ENCODE results near the gene TBCEL.

Gene TBCEL

GRCh38 chr11:121067026-121067425 is 43.1 kb downstream of the TBCEL start:
- no peak for DNase-seq

GRCh38 chr11:121067453-121067852 is 43.6 kb downstream of the TBCEL start:
- DNase-seq: no peak

DNA sequence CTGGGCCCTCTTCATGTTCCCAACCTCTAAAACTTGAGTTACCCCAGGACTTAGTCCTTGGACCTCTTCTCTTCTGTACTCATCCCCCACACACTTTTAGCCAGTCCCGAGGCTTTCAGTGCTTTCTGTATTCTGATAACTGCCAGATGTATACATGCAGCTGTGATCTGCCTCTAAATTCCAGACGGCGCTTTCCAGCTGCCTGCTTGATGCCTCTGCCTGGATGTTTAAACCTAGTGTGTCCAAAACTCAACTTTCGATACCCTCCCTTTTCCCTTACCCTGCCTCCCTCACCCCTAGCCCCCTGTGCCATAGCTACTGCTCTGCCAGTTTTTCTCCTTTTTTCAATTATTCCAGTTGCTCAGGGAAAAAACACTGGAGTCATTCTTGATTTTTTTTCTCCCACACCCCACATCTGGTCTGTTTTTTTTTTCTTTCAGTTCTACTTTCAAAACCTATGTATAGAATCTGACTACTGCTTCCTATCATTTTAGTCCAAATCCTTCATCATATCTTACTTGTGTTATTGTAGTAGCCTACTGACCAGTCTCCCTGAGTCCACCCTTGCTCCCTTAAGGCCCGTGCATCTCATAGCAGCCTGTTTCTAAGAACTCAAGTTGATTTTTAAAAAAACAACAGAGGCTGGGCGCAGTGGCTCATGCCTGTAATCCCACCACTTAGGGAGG is 44.2 kb downstream of the TBCEL start:
- no peak for DNase-seq

- DNase-seq: no peak
These were observed 44.9 kb downstream of the TBCEL start for GRCh38 chr11:121068787-121069186.

GRCh38 chr11:121070951-121071845 is 47.3 kb downstream of the TBCEL start:
- no peak for DNase-seq

GRCh38 chr11:121071846-121072450 is 48.0 kb downstream of the TBCEL start:
- DNase-seq: no peak

DNA sequence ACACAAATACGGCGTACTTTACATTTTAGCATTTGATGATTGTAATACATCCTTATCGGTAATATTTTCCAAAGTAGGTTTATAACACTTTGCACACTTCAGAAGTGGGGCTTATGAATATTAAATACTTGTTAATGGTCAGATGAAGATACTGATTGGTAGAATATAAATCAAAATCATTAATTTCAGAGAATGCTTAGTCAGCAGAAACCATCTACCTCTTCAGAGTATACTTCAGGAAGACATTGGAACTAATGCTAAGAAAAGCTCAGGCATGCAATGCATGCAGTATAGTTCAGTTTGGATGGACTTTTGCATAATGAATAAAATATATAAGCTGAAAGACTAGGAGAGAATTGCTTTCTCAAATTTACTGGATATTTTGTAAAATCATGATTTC is 57.4 kb downstream of the TBCEL start:
- DNase-seq: no peak

DNA sequence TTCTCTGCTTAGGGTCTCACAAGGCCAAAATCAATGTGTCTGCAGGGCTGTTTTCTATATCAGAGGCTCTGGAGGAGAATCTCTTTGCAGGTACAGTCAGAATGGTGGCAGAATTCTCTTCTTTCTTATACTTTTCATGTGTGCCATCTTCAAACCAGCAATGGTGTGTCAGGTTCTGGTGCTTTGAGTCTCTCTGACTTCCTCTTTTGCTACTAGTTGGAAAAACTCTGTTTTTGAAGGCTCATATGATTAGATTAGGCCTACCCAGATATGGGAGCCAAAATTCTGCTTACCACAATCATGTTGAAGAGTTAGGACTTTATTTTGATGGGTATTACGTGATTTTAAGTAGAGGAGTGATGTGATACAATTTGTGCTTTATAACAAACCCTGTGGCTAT is 58.3 kb downstream of the TBCEL start:
- DNase-seq: no peak

- DNase-seq: no peak
These were observed 58.8 kb downstream of the TBCEL start for GRCh38 chr11:121082670-121083069.

DNA sequence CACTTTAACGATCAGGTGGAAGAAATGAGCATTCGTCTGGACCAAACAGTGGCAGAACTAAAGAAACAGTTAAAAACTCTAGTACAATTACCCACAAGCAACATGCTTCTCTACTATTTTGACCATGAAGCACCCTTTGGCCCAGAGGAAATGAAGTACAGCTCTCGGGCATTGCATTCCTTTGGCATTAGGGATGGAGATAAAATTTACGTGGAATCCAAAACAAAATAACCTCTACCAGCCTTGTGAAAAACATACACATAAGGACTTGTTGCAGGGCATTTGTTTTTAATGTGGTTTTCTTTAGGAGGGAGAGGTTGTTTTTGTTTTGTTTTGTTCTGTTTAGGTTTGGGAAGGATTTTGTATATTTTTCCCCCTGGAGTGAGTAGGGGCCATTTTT is 63.0 kb downstream of the TBCEL start:
- DNase-seq: no peak

DNA sequence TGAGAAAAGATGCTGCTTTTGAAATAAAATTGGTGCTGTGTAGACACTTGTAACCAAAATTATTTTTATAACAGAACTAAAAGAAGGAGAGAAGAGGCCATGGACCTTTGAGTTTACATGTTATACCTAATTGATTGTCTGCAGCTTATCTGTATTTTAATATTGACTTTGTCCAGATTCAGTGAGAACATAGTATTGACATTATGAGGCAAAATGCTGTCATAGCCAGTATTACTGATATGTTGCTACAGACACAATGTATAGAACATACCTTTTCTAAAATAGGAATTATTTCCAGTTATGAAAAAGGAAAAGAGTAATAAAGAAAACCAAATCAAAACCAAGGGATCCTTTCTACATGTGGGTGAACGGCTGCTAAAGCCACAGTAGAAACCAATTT is 65.7 kb downstream of the TBCEL start:
- no peak for DNase-seq

GRCh38 chr11:121090145-121090721 is 66.3 kb downstream of the TBCEL start:
- no peak for DNase-seq

- DNase-seq: no peak
These were observed 67.7 kb downstream of the TBCEL start for GRCh38 chr11:121091492-121092152.

DNA sequence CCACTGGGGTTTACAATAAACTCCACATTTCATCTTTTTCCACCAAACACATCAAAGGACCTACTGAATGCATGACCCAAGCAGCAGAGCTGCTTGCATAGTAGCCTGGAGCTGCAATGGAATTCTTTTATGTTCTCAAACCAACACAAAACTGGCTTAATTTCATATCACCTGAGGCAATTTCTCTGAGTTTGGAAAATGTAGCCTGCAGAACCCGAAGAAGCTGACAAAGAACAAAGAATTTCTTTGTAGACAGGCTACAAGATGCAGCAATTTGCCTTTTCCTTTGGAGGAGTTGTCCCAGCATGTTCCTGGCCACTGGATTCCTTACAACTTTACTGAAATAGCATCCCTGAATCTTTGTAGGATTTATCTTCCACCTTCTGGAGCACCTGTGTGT is 71.7 kb downstream of the TBCEL start:
- DNase-seq: no peak

DNA sequence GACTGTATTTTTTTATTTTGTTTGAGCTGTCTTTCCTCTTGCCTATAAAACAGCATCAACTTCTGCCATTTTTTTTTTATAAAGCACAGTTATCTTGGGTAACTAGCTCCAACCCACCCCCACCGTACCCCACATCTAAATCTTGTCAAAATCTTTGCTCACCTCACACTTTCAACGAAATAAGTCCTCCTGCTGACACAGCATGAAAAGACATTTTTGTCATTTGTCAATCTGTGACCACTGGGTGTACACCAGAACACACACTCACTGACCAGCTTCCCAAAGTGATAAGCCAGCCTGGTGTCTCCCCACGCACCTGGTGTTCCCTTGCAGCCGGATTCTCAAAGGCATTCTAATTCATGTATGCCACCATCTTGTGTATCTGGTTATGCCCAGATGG is 75.5 kb downstream of the TBCEL start:
- no peak for DNase-seq

DNA sequence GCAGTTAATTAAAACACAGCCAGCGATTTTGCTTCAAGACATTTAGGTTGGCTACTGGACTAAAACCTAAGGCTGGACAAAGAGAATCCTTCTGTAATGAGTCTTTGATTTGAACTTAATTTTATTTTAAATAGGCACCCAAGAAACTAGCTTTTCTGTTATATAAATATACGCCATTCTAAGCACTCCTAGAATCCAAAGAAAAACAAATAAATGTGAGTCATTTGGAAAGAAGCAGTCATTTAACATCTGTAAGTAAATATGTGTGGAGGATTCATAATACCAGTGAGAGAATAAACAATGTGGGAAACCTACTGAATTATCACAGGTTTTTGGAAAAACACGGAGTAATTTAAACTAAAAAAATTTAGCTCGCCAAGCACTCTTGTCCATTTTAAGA is 76.0 kb downstream of the TBCEL start:
- DNase-seq: no peak

- DNase-seq: no peak
These were observed 77.0 kb downstream of the TBCEL start, which contains the start of gene TECTA for GRCh38 chr11:121100943-121101342. Gene TECTA, plus strand, starts transcription at chr11:121101243. Its CDS starts 1,423 bp downstream, at chr11:121102666.

DNA sequence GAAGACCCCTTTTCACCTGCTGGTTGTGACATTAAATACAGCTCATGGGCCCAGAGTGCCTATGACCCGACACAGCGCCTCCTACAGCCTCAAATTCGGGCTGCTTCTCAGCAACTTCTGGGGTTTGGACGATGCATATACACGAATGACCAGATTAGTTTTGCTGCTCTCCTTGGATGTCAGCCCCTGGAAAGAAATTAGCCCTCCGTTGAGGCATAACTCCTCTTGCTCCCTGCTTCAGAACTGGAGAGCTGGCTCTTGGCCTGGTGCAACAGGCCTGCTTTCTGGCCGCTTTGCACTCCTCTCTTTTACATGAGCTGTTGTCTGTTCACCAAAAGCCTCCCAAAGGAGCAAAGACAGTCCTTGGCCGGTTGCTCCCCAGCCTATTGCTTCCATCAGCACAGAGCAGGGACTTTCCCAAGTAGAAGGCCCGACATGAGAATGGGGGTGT is 80.4 kb downstream of the TBCEL start:
- DNase-seq: no peak

- DNase-seq: no peak
These were observed 81.2 kb downstream of the TBCEL start for GRCh38 chr11:121105063-121105480.

DNA sequence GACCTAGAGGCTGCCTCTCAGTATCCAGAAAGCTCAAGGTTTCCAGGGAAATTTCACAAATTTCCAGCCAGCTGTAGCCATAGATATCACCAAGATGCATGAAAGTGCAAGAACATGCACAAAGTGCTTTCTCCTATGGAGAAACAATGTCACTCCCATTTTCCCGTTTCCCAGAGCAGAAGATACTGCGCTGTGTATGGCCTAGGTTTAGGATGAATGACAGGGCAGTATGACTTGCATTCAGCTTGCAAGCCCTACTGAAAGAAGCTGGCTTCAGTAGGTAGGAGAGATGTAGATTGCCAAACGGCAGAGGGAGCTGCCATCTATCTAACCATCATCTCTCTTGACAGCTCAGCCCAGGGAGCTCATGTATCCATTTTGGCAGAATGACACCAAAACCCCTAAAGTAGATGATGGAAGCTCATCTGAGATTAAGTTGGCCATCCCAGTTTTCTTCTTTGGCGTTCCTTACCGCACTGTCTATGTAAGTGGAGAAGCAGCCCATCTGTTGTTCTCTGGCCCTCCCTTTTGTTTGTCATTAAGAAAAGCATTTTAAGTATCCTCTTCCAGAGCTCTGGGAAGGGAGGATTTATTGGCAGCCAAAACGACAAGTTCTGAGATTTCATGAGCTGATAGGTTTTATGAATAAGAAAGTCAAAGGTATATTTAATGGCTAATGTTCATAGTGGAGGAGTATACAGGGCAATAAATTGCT is 81.7 kb downstream of the TBCEL start:
- no peak for DNase-seq

- DNase-seq: no peak
These were observed 82.9 kb downstream of the TBCEL start for GRCh38 chr11:121106812-121107211.

GRCh38 chr11:121108413-121108812 is 84.5 kb downstream of the TBCEL start:
- DNase-seq: no peak
